H1 (cell line): ENCODE measurements around the gene BOLA3. TPM values are rescaled to one million over a fixed set of nuclear protein-coding genes. Genes with fewer than 3 reads are reported as not detected.

Experiments
- CBX5 ChIP-seq: fragments of 300-800, 300-1000 bp; sonication (generic); IDR thresholded peaks from 2 replicates; pipeline ENCODE4 v1.7.1; 2016; ENCODE audit warnings: antibody characterized with exemption, low read length, low read depth
- FOSL1 ChIP-seq: IDR thresholded peaks from 2 replicates; pipeline ENCODE4 v1.6.1; 2011; ENCODE audit warnings: mild to moderate bottlenecking, low read depth, low read length, moderate library complexity; ENCODE audit not compliant: insufficient read depth
- HDAC2 ChIP-seq, 2 experiments: fragments of 300-600 bp in 1 of 2; sonication (generic) in 1 of 2; IDR thresholded peaks; 2 replicates each; pipeline ENCODE4 v1.6.1; 2011 to 2012; ENCODE audit warnings: low read depth in 2 of 2, low read length in 2 of 2, mild to moderate bottlenecking in 2 of 2, moderate library complexity in 2 of 2, borderline replicate concordance in 1 of 2, inconsistent platforms in 1 of 2
- JUN ChIP-seq: IDR thresholded peaks from 2 replicates; pipeline ENCODE4 v1.6.1; 2011; ENCODE audit warnings: low read depth, mild to moderate bottlenecking, improper control_type of control experiment, low read length
- KDM1A ChIP-seq: fragments of 200-600, 300-600 bp; sonication (generic); IDR thresholded peaks from 2 replicates; pipeline ENCODE4 v1.7.1; 2016; ENCODE audit warnings: mild to moderate bottlenecking, low read length, borderline replicate concordance
- MAFK ChIP-seq: IDR thresholded peaks from 2 replicates; pipeline ENCODE4 v1.6.1; 2012; ENCODE audit warnings: low read depth, mild to moderate bottlenecking, improper control_type of control experiment, low read length
- RXRA ChIP-seq: IDR thresholded peaks from 2 replicates; pipeline ENCODE4 v1.6.1; 2011; ENCODE audit warnings: low read depth, mild to moderate bottlenecking, low read length, moderate library complexity; ENCODE audit not compliant: insufficient read depth
- SP4 ChIP-seq: IDR thresholded peaks from 2 replicates; pipeline ENCODE4 v1.6.1; 2012; ENCODE audit warnings: low read length, inconsistent platforms
- TCF12 ChIP-seq: IDR thresholded peaks from 2 replicates; pipeline ENCODE4 v1.6.1; 2011; ENCODE audit warnings: low read depth, mild to moderate bottlenecking, low read length
- polyA plus RNA-seq, 7 experiments: library from polyadenylated mRNA; depleted of rRNA in 3 of 7; stranded (reverse) in 5 of 7; unstranded in 2 of 7; fragments of >200 nt in 5 of 7; fragments of 200-250 nt in 2 of 7; gene quantifications; 1 replicate in 5 of 7; 2 replicates in 1 of 7; 4 replicates in 1 of 7; pipeline versions ENCODE4 v1.2.1 to v1.2.3, GENCODE V29; 2011 to 2013; ENCODE audit warnings: missing spikeins in 2 of 7, mixed read lengths in 2 of 7
- total RNA-seq: library from RNA; stranded (reverse); fragmentation: NEBNext Ultra II Directional; extraction: Animal tissue kit (Norgen Biotek cat#: 25700); gene quantifications from 2 replicates; pipeline ENCODE4 v1.2.1, GENCODE V29; 2021

BOLA3 gene
- total and polyA plus RNA-seq, 2 of the 8 experiments (the other 6 are each of a cell fraction or from before 2014, with no cell fraction given): 46.1 to 67.3 TPM

- TF ChIP-seq CBX5 (no peak), TCF12 (no peak), SP4 (no peak), FOSL1 (no peak), MAFK (no peak), JUN (no peak), KDM1A (no peak), HDAC2 (IDR thresholded peaks at IDR 0.05; ENCODE audit: borderline replicate concordance in 1 of 2, low read depth in 2 of 2, low read length in 2 of 2) (no peak), RXRA (no peak)
Measured at GRCh38 chr2:74191596-74192380, 44.1 kb upstream of the BOLA3 start (continued).
